GM18907 (cell line): Measurements from ENCODE around the gene MRPS24.
"Not testable (repeated sequence)": the region's sequence is repeated elsewhere in the genome, so short reads cannot be mapped to it uniquely, and the experiment has no call there.

Source experiments
- ATAC-seq: cut with Tn5 transposase; IDR thresholded peaks from one replicate; pipeline ENCODE4 v1.9.1; 2021; ENCODE audit warnings: mild to moderate bottlenecking, moderate library complexity; ENCODE audit not compliant: unreplicated experiment

The MRPS24 gene

DNA sequence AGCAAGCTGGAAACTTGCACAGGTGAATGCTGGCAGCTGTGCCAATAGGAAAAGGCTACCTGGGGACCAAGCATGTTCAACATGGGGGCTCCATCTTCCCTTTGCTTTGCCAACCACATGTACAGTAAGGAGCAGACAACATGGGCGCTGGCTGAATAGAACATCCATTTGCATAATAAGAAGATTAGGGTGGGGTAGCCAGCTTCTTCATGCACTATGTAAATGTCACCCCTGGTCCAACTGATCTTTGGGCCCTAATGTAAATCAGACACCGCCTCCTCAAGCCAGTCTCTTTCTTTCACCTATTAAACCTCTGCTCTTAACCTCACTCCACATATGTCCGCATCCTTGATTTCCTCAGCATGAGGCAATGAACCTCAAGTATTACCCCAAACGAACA lies 26.0 kb downstream of the MRPS24 start:
- ATAC-seq = no peak

DNA sequence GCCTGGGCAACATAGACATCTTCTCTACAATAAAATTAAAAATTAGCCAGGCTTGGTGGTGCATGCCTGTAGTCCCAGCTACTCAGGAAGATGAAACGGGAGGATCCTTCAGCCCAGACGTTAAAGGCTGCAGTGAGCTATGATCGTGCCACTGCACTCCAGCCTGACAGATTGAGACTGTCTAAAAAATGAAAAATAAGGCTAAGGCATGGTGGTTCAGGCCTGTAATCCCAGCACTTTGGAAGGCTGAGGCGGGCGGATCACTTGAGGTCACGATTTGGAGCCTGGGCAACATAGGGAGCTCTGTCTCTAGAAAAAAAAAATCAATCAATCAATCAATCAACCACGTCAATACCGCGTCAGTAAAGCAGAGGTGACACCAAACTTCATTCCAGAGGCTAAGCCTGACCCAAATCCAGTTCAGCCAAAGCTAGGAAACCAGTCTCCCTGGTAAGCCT lies 31.1 kb downstream of the MRPS24 start:
- ATAC-seq = no peak

GRCh38 chr7:43834463-43835251 lies 34.7 kb downstream of the MRPS24 start:
- ATAC-seq = peak; percentile 55

- not testable (repeated sequence) for ATAC-seq
Observed at GRCh38 chr7:43830917-43831316, 38.4 kb downstream of the MRPS24 start.

DNA sequence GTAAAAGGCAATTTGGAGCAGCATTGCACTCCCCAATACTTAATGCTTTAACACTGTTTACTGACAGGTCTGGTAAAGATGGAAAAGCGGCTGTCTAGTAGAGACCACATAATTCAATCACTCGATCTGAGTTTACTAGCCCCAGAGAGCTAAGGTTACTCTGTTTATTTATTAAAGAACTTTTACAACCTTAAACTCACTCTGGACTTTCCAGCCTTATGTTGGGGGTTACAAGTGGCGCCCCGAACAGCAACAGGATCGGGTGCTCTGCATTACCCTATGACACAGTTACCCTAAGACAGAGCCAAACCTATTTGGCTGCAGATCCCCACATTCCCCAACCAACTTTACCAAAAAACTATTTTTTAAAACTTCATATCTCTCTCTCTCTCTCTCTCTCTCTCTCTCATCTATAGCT lies 43.9 kb downstream of the MRPS24 start:
- no peak for ATAC-seq

DNA sequence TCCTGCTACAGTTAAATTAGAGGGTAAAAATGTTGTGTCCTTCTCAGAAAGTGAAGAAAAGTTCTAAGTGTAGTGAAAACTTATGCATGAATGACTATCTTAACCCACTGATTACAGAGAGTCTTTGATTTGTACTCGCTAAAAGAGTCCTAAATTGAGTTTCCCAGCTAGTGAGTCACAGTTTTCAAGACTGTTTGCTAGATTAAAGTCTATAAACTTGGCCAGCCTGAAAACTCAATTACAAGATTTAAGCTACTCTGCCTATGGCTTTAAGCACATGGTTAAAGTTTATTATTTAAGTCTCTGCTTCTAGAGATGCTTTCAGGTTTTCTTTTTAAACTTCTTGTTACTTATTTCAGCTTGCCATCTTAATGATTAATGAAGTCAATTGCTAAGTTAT lies 44.4 kb downstream of the MRPS24 start:
- no peak for ATAC-seq

GRCh38 chr7:43824513-43824912 lies 44.8 kb downstream of the MRPS24 start:
- not testable (repeated sequence) for ATAC-seq

DNA sequence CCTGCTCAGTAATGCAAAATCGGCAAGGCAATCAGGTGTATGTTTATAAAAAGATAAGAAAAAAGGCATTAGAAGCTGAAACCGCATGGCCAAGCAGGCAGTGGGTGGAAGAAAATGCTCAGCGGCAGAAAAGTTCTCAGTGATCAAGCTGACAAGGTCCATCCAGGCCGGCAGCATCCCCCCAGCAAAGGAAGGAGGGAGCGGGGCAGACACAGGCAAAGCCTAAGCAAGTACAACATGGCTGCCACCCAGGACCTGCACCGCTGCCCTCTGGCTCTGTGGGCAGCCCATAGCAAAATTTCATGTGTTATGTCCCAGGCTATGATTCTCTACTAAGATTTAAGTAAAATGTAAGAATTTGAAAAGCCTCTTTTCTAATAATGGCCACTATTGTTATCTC lies 45.4 kb downstream of the MRPS24 start:
- no peak for ATAC-seq

DNA sequence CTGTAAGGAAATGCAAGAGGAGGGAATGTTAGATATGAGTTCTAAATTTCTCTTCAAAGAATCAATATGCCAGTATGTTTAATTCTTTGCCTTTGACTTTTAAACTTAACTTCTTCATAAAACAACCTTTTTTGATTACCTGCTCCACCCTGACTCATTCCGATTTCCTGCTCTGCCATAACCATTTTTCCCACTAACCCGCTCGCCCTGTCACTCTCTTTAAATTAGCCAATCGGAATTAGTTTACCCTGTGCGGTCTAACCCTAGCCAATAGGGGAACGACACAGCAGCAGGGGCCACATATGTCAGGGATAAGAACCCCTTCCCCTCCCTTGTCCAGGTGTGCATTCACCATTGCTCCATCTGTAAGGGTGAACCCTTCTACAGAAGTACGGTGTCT lies 45.9 kb downstream of the MRPS24 start:
- ATAC-seq = not testable (repeated sequence)
